Measurements from ENCODE around the gene GPR148. TPM values are rescaled to one million over a fixed set of nuclear protein-coding genes. Genes with fewer than 3 reads are reported as not detected.

Gene GPR148
- total RNA-seq, 2 donors from 2014 or later: not detected

DNA sequence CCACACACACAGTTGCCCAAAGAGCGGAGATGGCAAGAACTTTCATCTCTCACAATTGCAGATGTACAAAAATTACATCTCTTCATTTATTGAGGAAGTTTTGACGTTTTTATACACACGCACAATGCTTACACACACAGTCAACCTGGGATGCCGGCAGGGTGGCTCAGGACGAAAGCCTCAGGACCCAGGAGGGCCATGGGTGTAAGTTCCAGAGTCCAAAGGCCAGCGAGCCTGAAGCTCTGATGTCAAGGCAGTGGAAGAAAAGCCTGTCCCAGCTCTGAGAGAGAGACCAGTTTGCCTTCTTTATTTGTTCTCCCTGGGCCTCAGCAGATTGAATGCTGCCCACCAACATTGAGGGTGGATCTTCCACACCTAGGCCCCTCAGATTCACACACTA, 36.6 kb downstream of the GPR148 start:
- Histone ChIP-seq H3K36me3 (no peaks in the 10 kb centered on the region), H3K4me3 (no peak overlapping the region), H3K9ac (ENCODE audit: low read depth in 2 of 2, low read length in 2 of 2) (no peak overlapping the region), H3K4me1 (no peaks in the 10 kb centered on the region), H3K27ac (no peak overlapping the region), H3K9me3 (no peaks in the 10 kb centered on the region), H3K27me3 (no peaks in the 10 kb centered on the region)
- intact Hi-C loops (cut with DNase I): no loop called here
- TF ChIP-seq, protein P1, sequence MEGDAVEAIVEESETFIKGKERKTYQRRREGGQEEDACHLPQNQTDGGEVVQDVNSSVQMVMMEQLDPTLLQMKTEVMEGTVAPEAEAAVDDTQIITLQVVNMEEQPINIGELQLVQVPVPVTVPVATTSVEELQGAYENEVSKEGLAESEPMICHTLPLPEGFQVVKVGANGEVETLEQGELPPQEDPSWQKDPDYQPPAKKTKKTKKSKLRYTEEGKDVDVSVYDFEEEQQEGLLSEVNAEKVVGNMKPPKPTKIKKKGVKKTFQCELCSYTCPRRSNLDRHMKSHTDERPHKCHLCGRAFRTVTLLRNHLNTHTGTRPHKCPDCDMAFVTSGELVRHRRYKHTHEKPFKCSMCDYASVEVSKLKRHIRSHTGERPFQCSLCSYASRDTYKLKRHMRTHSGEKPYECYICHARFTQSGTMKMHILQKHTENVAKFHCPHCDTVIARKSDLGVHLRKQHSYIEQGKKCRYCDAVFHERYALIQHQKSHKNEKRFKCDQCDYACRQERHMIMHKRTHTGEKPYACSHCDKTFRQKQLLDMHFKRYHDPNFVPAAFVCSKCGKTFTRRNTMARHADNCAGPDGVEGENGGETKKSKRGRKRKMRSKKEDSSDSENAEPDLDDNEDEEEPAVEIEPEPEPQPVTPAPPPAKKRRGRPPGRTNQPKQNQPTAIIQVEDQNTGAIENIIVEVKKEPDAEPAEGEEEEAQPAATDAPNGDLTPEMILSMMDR (IDR thresholded peaks at IDR 0.05): no peak
- no peak for DNase-seq

DNA sequence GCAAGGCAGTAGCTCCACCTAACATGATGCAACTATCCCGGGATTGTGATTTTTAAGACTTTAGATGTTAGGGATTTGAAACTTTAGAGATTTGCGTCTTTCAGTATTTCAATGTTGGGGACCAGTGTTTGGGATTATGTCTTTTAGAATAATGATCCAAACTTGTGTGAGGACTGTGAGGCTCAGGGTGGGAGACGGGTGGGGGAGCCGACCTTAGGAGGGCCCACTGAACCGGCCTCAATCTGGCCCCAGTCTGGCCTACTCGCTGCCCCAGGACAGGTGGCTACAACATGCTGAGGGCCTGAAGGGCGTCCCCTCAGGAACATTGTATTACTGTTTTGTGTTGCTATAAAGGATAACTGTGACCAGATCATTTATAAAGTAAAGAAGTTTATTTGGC, 37.2 kb downstream of the GPR148 start:
- Histone ChIP-seq H3K4me1 (no peaks in the 10 kb centered on the region), H3K36me3 (no peaks in the 10 kb centered on the region), H3K27ac (no peak overlapping the region), H3K9ac (ENCODE audit: low read depth in 2 of 2, low read length in 2 of 2) (no peak overlapping the region), H3K27me3 (no peaks in the 10 kb centered on the region), H3K9me3 (no peaks in the 10 kb centered on the region), H3K4me3 (no peak overlapping the region)
- TF ChIP-seq, protein P1 (IDR thresholded peaks at IDR 0.05): no peak
- no peak for DNase-seq
- intact Hi-C loops (cut with DNase I): no loop called here

DNA sequence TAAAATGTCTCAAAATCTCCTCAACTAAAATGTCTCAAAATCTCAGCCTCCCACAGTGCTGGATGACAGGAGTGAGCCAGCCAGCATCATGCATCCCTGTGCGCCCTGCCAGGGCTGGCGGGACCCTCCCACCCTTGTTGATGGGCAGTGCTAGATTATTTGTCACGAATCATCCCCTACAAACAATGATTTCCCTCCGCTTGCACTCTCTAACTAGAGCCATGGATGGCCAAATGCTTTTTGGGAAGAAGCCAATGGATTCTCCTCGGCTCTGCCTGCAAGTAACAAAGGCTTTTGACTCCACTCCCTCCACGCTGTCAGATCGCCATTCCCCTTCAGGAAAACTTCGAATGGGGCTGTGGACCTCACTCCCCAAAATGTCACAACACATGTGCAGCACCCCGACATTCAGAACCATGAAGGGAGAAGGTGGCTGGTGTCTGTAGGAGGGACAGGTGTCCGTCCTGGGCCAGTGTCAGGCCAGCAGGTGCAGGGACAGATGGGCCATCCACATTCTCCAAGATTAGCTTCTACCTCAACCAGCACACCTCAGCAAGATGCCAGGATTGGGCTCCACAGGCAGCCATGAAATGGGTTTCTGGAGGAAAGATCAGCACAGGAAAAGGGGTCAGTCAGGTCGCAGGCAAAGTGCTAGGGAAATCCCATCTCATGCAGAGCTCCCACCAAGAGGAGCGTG, 38.0 kb downstream of the GPR148 start:
- TF ChIP-seq, protein P1 (IDR thresholded peaks at IDR 0.05): no peak
- no peak overlapping the region for H3K9ac ChIP-seq (ENCODE audit: low read depth in 2 of 2, low read length in 2 of 2)
- intact Hi-C loops (cut with DNase I): no loop called here

DNA sequence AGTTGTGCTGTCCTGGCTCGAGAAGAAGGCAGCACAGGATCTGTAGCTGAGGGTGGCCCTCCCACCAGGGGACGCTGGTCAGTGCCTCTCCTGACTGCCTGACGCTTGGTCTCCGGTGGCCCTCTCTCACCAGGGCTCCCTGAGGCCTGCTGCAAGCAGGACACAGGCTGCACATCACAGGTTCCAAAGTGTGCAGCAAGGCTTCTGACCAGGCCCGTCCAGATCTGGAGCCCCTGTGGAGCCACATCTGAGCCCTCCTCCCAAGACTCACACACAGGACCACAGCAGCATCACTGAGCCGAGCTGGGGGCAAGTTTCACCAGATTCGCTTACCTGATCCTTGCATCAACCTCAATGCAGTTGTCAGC, 38.5 kb downstream of the GPR148 start:
- Histone ChIP-seq H3K4me3 (no peak overlapping the region), H3K36me3 (no peaks in the 10 kb centered on the region), H3K27ac (no peak overlapping the region), H3K9ac (ENCODE audit: low read depth in 2 of 2, low read length in 2 of 2) (no peak overlapping the region), H3K9me3 (no peaks in the 10 kb centered on the region), H3K27me3 (no peaks in the 10 kb centered on the region), H3K4me1 (no peaks in the 10 kb centered on the region)
- TF ChIP-seq, protein P1 (IDR thresholded peaks at IDR 0.05): no peak
- no peak for DNase-seq
- intact Hi-C loops (cut with DNase I): no loop called here

More for the DNA sequence above, 38.0 kb downstream of the GPR148 start:
- Histone ChIP-seq H3K27me3 (no peaks in the 10 kb centered on the region), H3K36me3 (no peaks in the 10 kb centered on the region), H3K27ac (no peak overlapping the region), H3K9me3 (no peaks in the 10 kb centered on the region), H3K4me3 (no peak overlapping the region), H3K4me1 (no peaks in the 10 kb centered on the region)
- no peak for DNase-seq

DNA sequence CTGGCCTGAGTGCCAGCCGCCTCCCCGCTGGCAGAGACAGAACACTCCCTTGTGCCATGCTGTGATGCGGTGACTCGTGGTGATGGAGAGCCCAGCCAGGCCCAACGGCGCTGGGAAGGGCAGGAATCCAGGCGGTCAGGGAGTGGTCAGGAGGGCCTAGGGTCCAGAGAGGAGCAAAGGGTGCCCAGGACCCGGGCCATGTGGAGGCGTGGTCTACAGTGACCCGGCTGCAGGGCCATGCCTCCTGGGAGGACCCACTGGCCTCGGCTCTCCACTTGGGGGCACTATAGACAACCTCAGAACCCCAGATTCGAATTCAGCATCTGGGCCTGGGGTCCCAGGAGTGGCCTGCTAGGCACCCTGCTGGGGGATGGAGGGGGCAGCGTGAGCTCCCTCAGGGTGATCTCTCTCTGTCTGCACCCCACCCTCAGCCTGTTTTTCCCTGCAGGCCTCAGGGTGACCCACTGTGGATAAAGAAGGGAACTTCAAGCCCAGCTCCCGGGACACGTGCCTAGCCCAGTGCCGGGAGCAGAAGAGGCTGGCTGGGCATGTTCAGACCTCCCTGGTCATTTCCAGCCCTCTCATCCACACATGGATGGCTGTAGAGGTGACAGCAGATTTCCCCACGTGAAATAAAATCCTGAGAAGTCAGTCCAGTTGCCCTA, 39.5 kb downstream of the GPR148 start:
- TF ChIP-seq, protein P1 (IDR thresholded peaks at IDR 0.05): no peak
- no peaks in the 10 kb centered on the region for H3K27me3 ChIP-seq

More for the DNA sequence above, 39.5 kb downstream of the GPR148 start:
- no peak overlapping the region for H3K9ac ChIP-seq (ENCODE audit: low read depth in 2 of 2, low read length in 2 of 2)
- no peak for DNase-seq
- H3K4me1 ChIP-seq: no peaks in the 10 kb centered on the region
- intact Hi-C loops (cut with DNase I): no loop called here
- no peak overlapping the region for H3K4me3 ChIP-seq
- no peaks in the 10 kb centered on the region for H3K9me3 ChIP-seq
- H3K36me3 ChIP-seq: no peaks in the 10 kb centered on the region
- H3K27ac ChIP-seq: no peak overlapping the region
